ENCODE results near the gene KRTAP2-2.
"Not testable (repeated sequence)": the region's sequence is repeated elsewhere in the genome, so short reads cannot be mapped to it uniquely, and the experiment has no call there.

Gene KRTAP2-2

DNA sequence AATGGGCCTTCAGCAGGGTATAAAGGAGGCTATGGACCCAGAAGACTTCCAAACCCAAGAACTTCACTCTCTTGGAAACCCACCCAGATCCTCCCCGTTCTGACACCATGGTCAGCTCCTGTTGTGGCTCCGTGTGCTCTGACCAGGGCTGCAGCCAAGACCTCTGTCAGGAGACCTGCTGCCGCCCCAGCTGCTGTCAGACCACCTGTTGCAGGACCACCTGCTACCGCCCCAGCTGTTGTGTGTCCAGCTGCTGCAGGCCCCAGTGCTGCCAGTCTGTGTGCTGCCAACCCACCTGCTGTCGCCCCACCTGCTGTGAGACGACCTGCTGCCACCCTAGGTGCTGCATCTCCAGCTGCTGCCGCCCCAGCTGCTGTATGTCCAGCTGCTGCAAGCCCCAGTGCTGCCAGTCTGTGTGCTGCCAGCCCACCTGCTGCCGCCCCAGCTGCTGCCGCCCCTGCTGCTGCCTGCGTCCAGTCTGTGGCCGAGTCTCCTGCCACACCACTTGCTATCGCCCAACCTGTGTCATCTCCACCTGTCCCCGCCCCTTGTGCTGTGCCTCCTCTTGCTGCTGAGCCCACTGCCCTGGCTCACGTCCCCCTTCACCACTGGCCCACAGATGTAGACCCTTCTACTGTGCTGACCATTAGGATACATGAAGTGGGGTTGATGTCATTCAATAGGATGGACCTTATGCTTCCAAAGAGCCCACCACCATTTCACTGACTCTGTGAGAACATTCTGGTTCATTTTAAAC, 29.2 kb upstream of the KRTAP2-2 start, which contains the start of gene KRTAP4-7:
Gene KRTAP4-7, plus strand, starts transcription at position 51 of the 757 bp plus-strand sequence. Its CDS starts 57 bp downstream, at position 108.
- H3K4me3 ChIP-seq (ENCODE audit: low read length in 2 of 2); H3K27me3 ChIP-seq (ENCODE audit: control insufficient read depth in 2 of 2, insufficient read depth in 2 of 2, low read length in 2 of 2); H3K4me1 ChIP-seq (ENCODE audit: control insufficient read depth in 2 of 2, insufficient read depth in 2 of 2, low read length in 2 of 2); H3K36me3 ChIP-seq (ENCODE audit: control insufficient read depth in 2 of 2, insufficient read depth in 2 of 2, low read length in 2 of 2); H3K9me3 ChIP-seq (ENCODE audit: control insufficient read depth in 2 of 2, low read length in 2 of 2); H3K27ac ChIP-seq (ENCODE audit: low read depth in 2 of 2, low read length in 2 of 2); H3K9ac ChIP-seq (ENCODE audit: low read depth in 1 of 2, low read length in 2 of 2): not testable (repeated sequence)

DNA sequence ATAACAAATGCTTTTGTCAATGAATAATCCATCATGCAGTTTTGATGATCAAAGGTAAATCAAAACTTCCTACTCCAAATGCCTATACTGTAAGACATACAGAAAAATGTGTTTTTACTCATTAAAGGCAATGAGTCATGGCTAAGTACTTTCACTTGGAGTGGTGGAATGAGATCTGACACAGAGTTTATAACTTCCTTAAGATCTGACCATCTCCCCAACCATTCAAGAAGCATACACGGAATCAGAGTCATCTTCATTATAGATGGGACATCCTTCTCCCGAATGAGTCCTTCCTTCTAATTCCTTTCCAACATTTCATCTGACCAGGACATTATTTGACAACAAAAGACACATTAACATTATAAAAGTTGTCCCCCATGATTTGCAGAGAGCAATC, 28.4 kb upstream of the KRTAP2-2 start:
- not testable (repeated sequence) for H3K27me3 ChIP-seq (ENCODE audit: control insufficient read depth in 2 of 2, insufficient read depth in 2 of 2, low read length in 2 of 2); H3K4me3 ChIP-seq (ENCODE audit: low read length in 2 of 2); H3K36me3 ChIP-seq (ENCODE audit: control insufficient read depth in 2 of 2, insufficient read depth in 2 of 2, low read length in 2 of 2)

DNA sequence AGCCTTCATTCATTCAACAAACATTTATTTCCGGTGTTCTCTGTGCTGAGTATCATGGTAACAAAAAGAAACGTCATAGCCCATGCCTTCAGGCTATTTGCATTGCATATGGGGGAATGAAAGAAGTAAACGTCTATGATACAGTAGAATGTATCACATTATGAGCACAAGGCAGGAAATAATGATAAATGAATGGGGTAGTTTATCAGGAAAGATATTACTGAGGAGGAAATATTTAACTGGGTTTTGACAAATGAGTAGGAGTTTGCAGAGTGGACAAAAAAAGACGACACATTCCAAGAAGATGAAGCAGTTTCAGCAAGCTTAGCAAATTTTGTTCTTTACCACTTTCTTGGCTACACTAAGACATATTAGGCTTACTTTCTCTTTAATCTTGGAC, 27.6 kb upstream of the KRTAP2-2 start:
- Histone ChIP-seq H3K9me3 (ENCODE audit: control insufficient read depth in 2 of 2, low read length in 2 of 2) (no peaks in the 10 kb centered on the region), H3K9ac (ENCODE audit: low read depth in 1 of 2, low read length in 2 of 2) (no peak overlapping the region), H3K4me1 (ENCODE audit: control insufficient read depth in 2 of 2, insufficient read depth in 2 of 2, low read length in 2 of 2) (no peaks in the 10 kb centered on the region), H3K27ac (ENCODE audit: low read depth in 2 of 2, low read length in 2 of 2) (no peak overlapping the region), H3K36me3 (ENCODE audit: control insufficient read depth in 2 of 2, insufficient read depth in 2 of 2, low read length in 2 of 2) (no peaks in the 10 kb centered on the region), H3K27me3 (ENCODE audit: control insufficient read depth in 2 of 2, insufficient read depth in 2 of 2, low read length in 2 of 2) (peaks cover 0 to under 1% of the 10 kb centered on the region in 2 donors), H3K4me3 (ENCODE audit: low read length in 2 of 2) (no peak overlapping the region)

More for the DNA sequence above, 28.4 kb upstream of the KRTAP2-2 start:
- not testable (repeated sequence) for H3K4me1 ChIP-seq (ENCODE audit: control insufficient read depth in 2 of 2, insufficient read depth in 2 of 2, low read length in 2 of 2); H3K27ac ChIP-seq (ENCODE audit: low read depth in 2 of 2, low read length in 2 of 2); H3K9me3 ChIP-seq (ENCODE audit: control insufficient read depth in 2 of 2, low read length in 2 of 2); H3K9ac ChIP-seq (ENCODE audit: low read depth in 1 of 2, low read length in 2 of 2)

DNA sequence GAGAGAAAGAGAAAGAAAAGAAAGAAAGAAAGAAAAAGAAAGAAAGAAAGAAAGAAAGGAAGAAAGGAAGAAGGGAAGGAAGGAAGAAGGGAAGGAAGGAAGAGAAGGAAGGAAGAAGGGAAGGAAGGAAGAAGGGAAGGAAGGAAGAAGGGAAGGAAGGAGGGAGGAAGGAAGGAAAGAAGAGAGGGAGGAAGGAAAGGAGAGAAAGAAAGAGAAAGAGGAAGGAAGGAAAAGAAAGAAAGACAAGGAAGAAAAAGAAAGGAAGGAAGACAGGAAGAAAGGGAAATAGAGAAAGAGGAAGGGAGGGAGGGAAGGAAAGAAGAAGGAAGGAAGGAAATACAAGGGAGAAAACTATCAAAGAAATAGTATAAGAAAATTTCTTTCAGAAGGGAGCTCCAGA, 21.8 kb upstream of the KRTAP2-2 start:
- Histone ChIP-seq H3K9me3 (ENCODE audit: control insufficient read depth in 2 of 2, low read length in 2 of 2) (no peaks in the 10 kb centered on the region), H3K4me3 (ENCODE audit: low read length in 2 of 2) (no peak overlapping the region), H3K36me3 (ENCODE audit: control insufficient read depth in 2 of 2, insufficient read depth in 2 of 2, low read length in 2 of 2) (no peaks in the 10 kb centered on the region), H3K27ac (ENCODE audit: low read depth in 2 of 2, low read length in 2 of 2) (no peak overlapping the region), H3K9ac (ENCODE audit: low read depth in 1 of 2, low read length in 2 of 2) (no peak overlapping the region), H3K4me1 (ENCODE audit: control insufficient read depth in 2 of 2, insufficient read depth in 2 of 2, low read length in 2 of 2) (no peaks in the 10 kb centered on the region), H3K27me3 (ENCODE audit: control insufficient read depth in 2 of 2, insufficient read depth in 2 of 2, low read length in 2 of 2) (peaks cover 3% of the 10 kb centered on the region in 2 donors)

DNA sequence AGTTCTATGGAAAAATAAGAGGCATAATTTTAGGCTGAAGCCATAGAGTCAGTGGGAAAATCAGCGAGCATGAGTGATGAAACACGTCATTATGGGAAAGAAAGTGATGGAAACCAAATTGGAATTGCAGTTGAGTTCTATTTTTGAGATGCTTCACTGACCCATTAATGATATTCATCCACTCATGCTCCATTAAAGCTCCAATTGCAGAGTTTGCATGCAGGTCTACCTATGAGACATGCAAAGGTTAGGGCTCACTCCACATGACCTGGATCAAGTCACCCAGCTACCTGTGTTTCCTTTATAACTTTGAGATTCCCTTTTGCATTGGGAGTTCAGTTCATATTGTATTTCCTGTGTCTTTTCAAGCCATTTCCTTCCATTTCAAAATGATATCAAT, 18.6 kb upstream of the KRTAP2-2 start:
- Histone ChIP-seq H3K4me1 (ENCODE audit: control insufficient read depth in 2 of 2, insufficient read depth in 2 of 2, low read length in 2 of 2) (no peaks in the 10 kb centered on the region), H3K27ac (ENCODE audit: low read depth in 2 of 2, low read length in 2 of 2) (no peak overlapping the region), H3K4me3 (ENCODE audit: low read length in 2 of 2) (no peak overlapping the region), H3K27me3 (ENCODE audit: control insufficient read depth in 2 of 2, insufficient read depth in 2 of 2, low read length in 2 of 2) (peaks cover 3% of the 10 kb centered on the region in 2 donors), H3K36me3 (ENCODE audit: control insufficient read depth in 2 of 2, insufficient read depth in 2 of 2, low read length in 2 of 2) (no peaks in the 10 kb centered on the region), H3K9me3 (ENCODE audit: control insufficient read depth in 2 of 2, low read length in 2 of 2) (no peaks in the 10 kb centered on the region), H3K9ac (ENCODE audit: low read depth in 1 of 2, low read length in 2 of 2) (no peak overlapping the region)

DNA sequence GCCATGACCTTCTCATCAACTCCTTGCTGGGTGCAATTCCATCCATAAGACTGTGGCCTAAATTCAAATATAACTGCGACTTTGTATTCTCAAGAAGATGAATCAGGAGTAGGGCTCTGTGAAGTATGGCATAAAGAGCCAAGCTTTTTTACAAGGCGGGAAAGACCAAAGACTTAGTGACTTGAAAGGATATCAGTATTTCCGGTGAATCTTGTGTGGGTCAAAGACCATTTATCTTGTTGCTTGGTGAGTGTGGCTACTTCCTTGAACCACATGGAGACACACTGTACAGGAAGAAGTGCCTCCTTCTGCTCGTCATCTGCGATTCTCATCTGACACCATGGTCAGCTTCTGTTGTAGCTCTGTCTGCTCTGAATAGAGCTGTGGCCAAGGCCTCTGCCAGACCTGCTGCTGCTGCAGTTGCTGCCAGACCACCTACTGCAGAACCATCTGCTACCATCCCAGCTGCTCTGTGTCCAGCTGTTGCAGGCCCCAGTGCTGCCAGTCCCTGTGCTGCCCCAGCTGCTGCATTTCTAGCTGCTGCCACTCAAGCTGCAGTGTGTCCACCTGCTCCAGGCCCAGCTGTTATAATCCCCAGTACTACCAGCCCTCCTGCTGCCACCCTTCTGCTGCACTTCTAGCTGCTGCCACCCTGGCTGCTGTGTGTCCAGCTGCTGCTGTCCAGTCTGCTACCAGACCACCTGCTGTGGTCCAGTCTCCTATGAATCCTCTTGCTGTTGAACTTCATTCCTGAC, 16.8 kb upstream of the KRTAP2-2 start:
- H3K27me3 ChIP-seq (ENCODE audit: control insufficient read depth in 2 of 2, insufficient read depth in 2 of 2, low read length in 2 of 2) = peaks cover 0 to 3% of the 10 kb centered on the region in 2 donors
- H3K4me3 ChIP-seq (ENCODE audit: low read length in 2 of 2) = no peak overlapping the region
- no peaks in the 10 kb centered on the region for H3K4me1 ChIP-seq (ENCODE audit: control insufficient read depth in 2 of 2, insufficient read depth in 2 of 2, low read length in 2 of 2)
- no peak overlapping the region for H3K27ac ChIP-seq (ENCODE audit: low read depth in 2 of 2, low read length in 2 of 2)
- no peaks in the 10 kb centered on the region for H3K9me3 ChIP-seq (ENCODE audit: control insufficient read depth in 2 of 2, low read length in 2 of 2)
- H3K9ac ChIP-seq (ENCODE audit: low read depth in 1 of 2, low read length in 2 of 2) = no peak overlapping the region
- no peaks in the 10 kb centered on the region for H3K36me3 ChIP-seq (ENCODE audit: control insufficient read depth in 2 of 2, insufficient read depth in 2 of 2, low read length in 2 of 2)

DNA sequence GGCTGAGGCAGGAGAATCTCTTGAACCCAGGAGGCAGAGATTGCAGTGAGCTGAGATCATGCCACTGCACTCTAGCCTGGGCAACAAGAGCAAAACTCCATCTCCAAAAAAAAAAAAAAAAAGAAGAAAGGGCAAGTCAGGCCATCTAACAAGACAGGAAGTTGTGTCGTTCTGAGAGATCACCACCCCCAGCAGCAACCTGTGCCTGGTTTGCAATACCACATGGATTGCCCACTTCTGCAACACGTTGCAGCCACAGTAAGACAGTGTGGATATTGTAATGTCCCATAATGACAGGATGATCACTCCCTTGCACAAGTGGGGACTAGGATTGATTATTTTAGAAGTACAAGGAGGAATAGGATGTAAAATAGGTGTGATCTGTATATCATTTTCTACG, 14.0 kb upstream of the KRTAP2-2 start:
- no peak overlapping the region for H3K27ac ChIP-seq (ENCODE audit: low read depth in 2 of 2, low read length in 2 of 2)
- H3K4me3 ChIP-seq (ENCODE audit: low read length in 2 of 2) = no peak overlapping the region
- H3K9me3 ChIP-seq (ENCODE audit: control insufficient read depth in 2 of 2, low read length in 2 of 2) = no peaks in the 10 kb centered on the region
- H3K36me3 ChIP-seq (ENCODE audit: control insufficient read depth in 2 of 2, insufficient read depth in 2 of 2, low read length in 2 of 2) = no peaks in the 10 kb centered on the region
- H3K9ac ChIP-seq (ENCODE audit: low read depth in 1 of 2, low read length in 2 of 2) = no peak overlapping the region
- H3K4me1 ChIP-seq (ENCODE audit: control insufficient read depth in 2 of 2, insufficient read depth in 2 of 2, low read length in 2 of 2) = no peaks in the 10 kb centered on the region
- H3K27me3 ChIP-seq (ENCODE audit: control insufficient read depth in 2 of 2, insufficient read depth in 2 of 2, low read length in 2 of 2) = no peaks in the 10 kb centered on the region

DNA sequence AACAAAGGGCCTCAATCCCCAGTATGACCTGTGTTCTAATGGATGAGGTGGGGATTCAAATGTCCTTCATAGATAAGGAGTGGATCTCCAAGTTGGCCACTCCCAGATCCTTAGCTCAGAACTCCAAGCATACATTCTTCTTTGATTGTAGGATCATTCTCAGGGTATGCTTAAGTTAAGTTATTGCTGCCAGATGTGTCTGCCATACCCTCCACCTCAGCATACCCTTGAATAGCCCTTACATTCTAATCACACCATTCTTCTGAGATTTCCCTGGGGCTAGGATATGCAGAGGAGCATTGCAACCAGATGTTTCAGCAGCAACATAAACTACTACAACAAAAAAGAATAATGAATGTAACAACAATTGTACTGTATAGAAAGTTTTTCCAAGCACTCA, 12.3 kb upstream of the KRTAP2-2 start:
- H3K4me3 ChIP-seq (ENCODE audit: low read length in 2 of 2) = no peak overlapping the region
- no peaks in the 10 kb centered on the region for H3K27me3 ChIP-seq (ENCODE audit: control insufficient read depth in 2 of 2, insufficient read depth in 2 of 2, low read length in 2 of 2)
- H3K9me3 ChIP-seq (ENCODE audit: control insufficient read depth in 2 of 2, low read length in 2 of 2) = no peaks in the 10 kb centered on the region
- no peaks in the 10 kb centered on the region for H3K36me3 ChIP-seq (ENCODE audit: control insufficient read depth in 2 of 2, insufficient read depth in 2 of 2, low read length in 2 of 2)
- H3K4me1 ChIP-seq (ENCODE audit: control insufficient read depth in 2 of 2, insufficient read depth in 2 of 2, low read length in 2 of 2) = no peaks in the 10 kb centered on the region
- no peak overlapping the region for H3K9ac ChIP-seq (ENCODE audit: low read depth in 1 of 2, low read length in 2 of 2)
- H3K27ac ChIP-seq (ENCODE audit: low read depth in 2 of 2, low read length in 2 of 2) = no peak overlapping the region

DNA sequence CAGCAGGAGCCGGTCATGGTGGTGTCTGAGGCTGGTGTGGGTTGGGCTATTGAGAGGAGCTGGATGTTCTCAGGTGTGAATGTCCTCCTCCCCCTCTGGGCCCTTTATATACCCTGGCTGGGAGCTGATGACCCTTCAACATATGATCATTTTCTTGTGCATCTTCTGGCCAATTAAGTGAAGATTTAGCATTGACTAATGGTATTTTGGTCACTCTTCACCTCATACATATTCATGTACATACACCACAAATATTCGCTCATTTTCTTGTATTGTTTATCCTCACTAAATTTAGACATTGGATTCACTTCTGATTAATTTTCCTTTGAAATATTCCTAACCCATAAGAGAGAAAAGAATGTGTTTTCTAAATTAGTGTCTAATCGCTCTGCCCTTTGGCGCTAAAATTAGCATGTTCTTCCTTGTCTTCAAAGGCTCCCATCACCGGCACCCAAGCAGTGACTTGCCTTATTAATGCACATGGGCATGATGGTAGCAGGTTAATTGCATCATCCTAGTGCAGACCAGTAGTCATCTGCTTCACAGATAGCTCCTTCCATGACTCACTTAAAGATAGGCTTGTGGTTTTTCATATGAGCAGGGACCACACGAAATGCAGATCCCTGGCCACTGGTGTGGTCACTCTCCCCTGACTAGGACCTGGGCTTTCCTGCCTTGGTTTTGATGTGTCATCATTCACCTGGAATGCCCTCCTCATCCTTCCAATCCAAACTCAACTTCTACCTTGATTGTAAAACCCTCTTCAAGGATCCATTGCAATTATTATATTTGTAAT, 11.0 kb upstream of the KRTAP2-2 start, which contains the start of gene KRTAP2-4:
Gene KRTAP2-4, minus strand, starts transcription at position 51 of the 796 bp plus-strand sequence. Its CDS starts 34 bp downstream, at position 17.
- no peaks in the 10 kb centered on the region for H3K4me1 ChIP-seq (ENCODE audit: control insufficient read depth in 2 of 2, insufficient read depth in 2 of 2, low read length in 2 of 2)
- no peaks in the 10 kb centered on the region for H3K9me3 ChIP-seq (ENCODE audit: control insufficient read depth in 2 of 2, low read length in 2 of 2)
- no peaks in the 10 kb centered on the region for H3K36me3 ChIP-seq (ENCODE audit: control insufficient read depth in 2 of 2, insufficient read depth in 2 of 2, low read length in 2 of 2)
- H3K27me3 ChIP-seq (ENCODE audit: control insufficient read depth in 2 of 2, insufficient read depth in 2 of 2, low read length in 2 of 2) = peaks cover 0 to 2% of the 10 kb centered on the region in 2 donors
- H3K27ac ChIP-seq (ENCODE audit: low read depth in 2 of 2, low read length in 2 of 2) = no peak within 1 kb of the TSS
- no peak within 1 kb of the TSS for H3K4me3 ChIP-seq (ENCODE audit: low read length in 2 of 2)
- H3K9ac ChIP-seq (ENCODE audit: low read depth in 1 of 2, low read length in 2 of 2) = no peak within 1 kb of the TSS
